ENCODE data around the gene DUSP7.

- TF ChIP-seq, protein P1, sequence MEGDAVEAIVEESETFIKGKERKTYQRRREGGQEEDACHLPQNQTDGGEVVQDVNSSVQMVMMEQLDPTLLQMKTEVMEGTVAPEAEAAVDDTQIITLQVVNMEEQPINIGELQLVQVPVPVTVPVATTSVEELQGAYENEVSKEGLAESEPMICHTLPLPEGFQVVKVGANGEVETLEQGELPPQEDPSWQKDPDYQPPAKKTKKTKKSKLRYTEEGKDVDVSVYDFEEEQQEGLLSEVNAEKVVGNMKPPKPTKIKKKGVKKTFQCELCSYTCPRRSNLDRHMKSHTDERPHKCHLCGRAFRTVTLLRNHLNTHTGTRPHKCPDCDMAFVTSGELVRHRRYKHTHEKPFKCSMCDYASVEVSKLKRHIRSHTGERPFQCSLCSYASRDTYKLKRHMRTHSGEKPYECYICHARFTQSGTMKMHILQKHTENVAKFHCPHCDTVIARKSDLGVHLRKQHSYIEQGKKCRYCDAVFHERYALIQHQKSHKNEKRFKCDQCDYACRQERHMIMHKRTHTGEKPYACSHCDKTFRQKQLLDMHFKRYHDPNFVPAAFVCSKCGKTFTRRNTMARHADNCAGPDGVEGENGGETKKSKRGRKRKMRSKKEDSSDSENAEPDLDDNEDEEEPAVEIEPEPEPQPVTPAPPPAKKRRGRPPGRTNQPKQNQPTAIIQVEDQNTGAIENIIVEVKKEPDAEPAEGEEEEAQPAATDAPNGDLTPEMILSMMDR (IDR thresholded peaks at IDR 0.05) = no peak
- TF ChIP-seq POLR2A (IDR thresholded peaks at IDR 0.05) = no peak
- TF ChIP-seq POLR2AphosphoS5 (IDR thresholded peaks at IDR 0.05; ENCODE audit: insufficient read depth in 1 of 2, low read depth in 1 of 2) = no peak
These were observed 22.6 kb upstream of the DUSP7 start for GRCh38 chr3:52078781-52079560.
